Keratinocyte (primary cell): ENCODE results near the gene U2SURP. TPM values are rescaled to one million over a fixed set of nuclear protein-coding genes. Genes with fewer than 3 reads are reported as not detected.
A peak's percentile ranks its signal among the peaks of the same experiment; 100 is the strongest.

Source experiments
- DNase-seq: peaks from one replicate; pipeline ENCODE4 v3.0.0-alpha.2; 2011; ENCODE audit warnings: low read depth, missing footprints, low spot score
- FAIRE-seq: peaks from 2 replicates; lab custom pipeline; 2011; peaks lifted over from hg19 to GRCh38; lab: Jason Lieb, UNC
- H2AFZ ChIP-seq: 2 replicates; pipeline ENCODE4 v1.6.0; 2012; ENCODE audit warnings: low read length, control low read depth, inconsistent platforms; ENCODE audit not compliant: control insufficient read depth
- H3K27ac ChIP-seq: 2 replicates; pipeline ENCODE4 v1.5.1; 2011; ENCODE audit warnings: low read length; ENCODE audit not compliant: control insufficient read depth, insufficient read depth
- H3K27me3 ChIP-seq: 3 replicates; pipeline ENCODE4 v1.6.0; 2011; ENCODE audit warnings: low read length; ENCODE audit not compliant: control insufficient read depth, insufficient read depth; ENCODE audit errors: extremely low read depth
- H3K36me3 ChIP-seq, 2 experiments: 2 replicates in 1 of 2; 3 replicates in 1 of 2; pipeline ENCODE4 v1.5.1; 2011; ENCODE audit warnings: low read length in 2 of 2, mild to moderate bottlenecking in 1 of 2; ENCODE audit not compliant: control insufficient read depth in 2 of 2, insufficient read depth in 2 of 2; ENCODE audit errors: extremely low read depth in 1 of 2
- H3K4me1 ChIP-seq: 3 replicates; pipeline ENCODE4 v1.5.1; 2011; ENCODE audit warnings: low read length; ENCODE audit not compliant: control insufficient read depth, insufficient read depth; ENCODE audit errors: extremely low read depth
- H3K4me2 ChIP-seq: 3 replicates; pipeline ENCODE4 v1.6.0; 2011; ENCODE audit warnings: low read depth, low read length; ENCODE audit not compliant: control insufficient read depth, insufficient read depth; ENCODE audit errors: extremely low read depth
- H3K4me3 ChIP-seq, 3 experiments: fragments of 200-600 bp in 1 of 3; sonication (generic) in 1 of 3; 2 replicates in 2 of 3; 3 replicates in 1 of 3; pipeline ENCODE4 v1.5.1; 2011 to 2016; ENCODE audit warnings: low read length in 3 of 3, mild to moderate bottlenecking in 3 of 3, control low read depth in 2 of 3, inconsistent platforms in 1 of 3, low read depth in 1 of 3, mixed read lengths in 1 of 3, mixed run types in 1 of 3, moderate library complexity in 1 of 3; ENCODE audit not compliant: control insufficient read depth in 2 of 3, insufficient read depth in 2 of 3; ENCODE audit errors: extremely low read depth in 1 of 3
- H3K79me2 ChIP-seq: 2 replicates; pipeline ENCODE4 v1.6.0; 2012; ENCODE audit warnings: low read length; ENCODE audit not compliant: control insufficient read depth, insufficient read depth
- H3K9ac ChIP-seq: 3 replicates; pipeline ENCODE4 v1.6.0; 2011; ENCODE audit warnings: low read length; ENCODE audit not compliant: control insufficient read depth, insufficient read depth; ENCODE audit errors: extremely low read depth
- H3K9me1 ChIP-seq: 3 replicates; pipeline ENCODE4 v1.6.0; 2011; ENCODE audit warnings: low read length; ENCODE audit not compliant: control insufficient read depth, insufficient read depth; ENCODE audit errors: extremely low read depth
- H3K9me3 ChIP-seq: 2 replicates; pipeline ENCODE4 v1.5.1; 2012; ENCODE audit warnings: low read depth, low read length; ENCODE audit not compliant: control insufficient read depth
- H4K20me1 ChIP-seq: 3 replicates; pipeline ENCODE4 v1.6.0; 2011; ENCODE audit warnings: low read length; ENCODE audit not compliant: control insufficient read depth, insufficient read depth; ENCODE audit errors: extremely low read depth
- CTCF ChIP-seq, 3 experiments: IDR thresholded peaks in 1 of 3; conservative IDR thresholded peaks in 1 of 3; optimal IDR thresholded peaks in 1 of 3; 2 replicates in 2 of 3; 3 replicates in 1 of 3; pipeline versions ENCODE3 to v1.5.1; 2011; ENCODE audit warnings: low read length in 3 of 3, mild to moderate bottlenecking in 3 of 3, moderate library complexity in 2 of 3, control low read depth in 1 of 3, inconsistent platforms in 1 of 3; ENCODE audit not compliant: insufficient read depth in 2 of 3; ENCODE audit errors: extremely low read depth in 1 of 3
- EZH2 ChIP-seq: IDR thresholded peaks from one replicate; pipeline ENCODE4 v1.6.1; 2012; ENCODE audit warnings: inconsistent platforms, mild to moderate bottlenecking, low read length, moderate library complexity
- dilution Hi-C: fragments of 300-500 bp; cut with MboI; formaldehyde crosslinking; loops from one replicate; pipeline ENCODE4 v1.7.0; 2020; ENCODE audit warnings: low sequenced_read_pairs; ENCODE audit not compliant: extremely low pct_ligation_motif_present
- polyA plus RNA-seq, 5 experiments: library from polyadenylated mRNA; depleted of rRNA in 3 of 5; stranded (reverse) in 3 of 5; stranded (forward) in 1 of 5; unstranded in 1 of 5; fragments of >200 nt; gene quantifications; 1 replicate in 1 of 5; 2 replicates in 3 of 5; 3 replicates in 1 of 5; pipeline versions ENCODE4 v1.2.1 to v1.2.3, GENCODE V29; 2011 to 2012; ENCODE audit warnings: missing spikeins in 2 of 5, low read depth in 1 of 5, low replicate concordance in 1 of 5

U2SURP gene
- polyA plus RNA-seq, 1 donor (not counting 4 experiments of a cell fraction or from before 2014, with no cell fraction given), result 75.9 TPM

GRCh38 chr3:143011705-143012104 lies 10.3 kb downstream of the U2SURP start:
- Histone ChIP-seq H2AFZ (no peak overlapping the region), H3K9ac (no peak overlapping the region), H3K9me1 (no peaks in the 10 kb centered on the region), H3K27me3 (no peaks in the 10 kb centered on the region), H3K4me1 (peaks cover 11% of the 10 kb centered on the region), H3K36me3 (peaks cover 0 to 8% of the 10 kb centered on the region in 2 experiments), H4K20me1 (peaks cover 19% of the 10 kb centered on the region), H3K9me3 (no peaks in the 10 kb centered on the region), H3K4me2 (no peak overlapping the region), H3K79me2 (peaks cover 63% of the 10 kb centered on the region), H3K4me3 (no peak overlapping the region), H3K27ac (no peak overlapping the region)
- dilution Hi-C loops, result no loop called here
- no peak for DNase-seq
- FAIRE-seq, result peak; percentile 39
- TF ChIP-seq EZH2 (no peak), CTCF (optimal IDR thresholded peaks at IDR 0.05 in 1 of 3, IDR thresholded peaks at IDR 0.05 in 1 of 3, conservative IDR thresholded peaks at IDR 0.05 in 1 of 3; ENCODE audit: extremely low read depth in 1 of 3, insufficient read depth in 2 of 3, low read length in 3 of 3) (no peak)

GRCh38 chr3:143014921-143015320 lies 13.6 kb downstream of the U2SURP start:
- H3K4me2 ChIP-seq, result no peak overlapping the region
- no peaks in the 10 kb centered on the region for H3K9me1 ChIP-seq
- peaks cover 2 to 13% of the 10 kb centered on the region in 2 experiments for H3K36me3 ChIP-seq
- H3K27ac ChIP-seq, result no peak overlapping the region
- dilution Hi-C loops, result no loop called here
- H3K27me3 ChIP-seq, result no peaks in the 10 kb centered on the region
- no peak overlapping the region for H3K4me3 ChIP-seq
- peaks cover 38% of the 10 kb centered on the region for H3K79me2 ChIP-seq
- FAIRE-seq, result no peak
- no peak overlapping the region for H2AFZ ChIP-seq
- H3K9me3 ChIP-seq, result no peaks in the 10 kb centered on the region
- no peak for DNase-seq
- TF ChIP-seq EZH2 (no peak), CTCF (optimal IDR thresholded peaks at IDR 0.05 in 1 of 3, IDR thresholded peaks at IDR 0.05 in 1 of 3, conservative IDR thresholded peaks at IDR 0.05 in 1 of 3; ENCODE audit: extremely low read depth in 1 of 3, insufficient read depth in 2 of 3, low read length in 3 of 3) (no peak)
- H4K20me1 ChIP-seq, result peaks cover 7% of the 10 kb centered on the region
- no peak overlapping the region for H3K9ac ChIP-seq
- peaks cover 3% of the 10 kb centered on the region for H3K4me1 ChIP-seq
